Esophagus muscularis mucosa (tissue), 4 donors: ENCODE results near the gene SYNRG. TPM values are rescaled to one million over a fixed set of nuclear protein-coding genes. Genes with fewer than 3 reads are reported as not detected.
"Not testable (repeated sequence)": the region's sequence is repeated elsewhere in the genome, so short reads cannot be mapped to it uniquely, and the experiment has no call there.

Experiments used
- DNase-seq: peaks from one replicate; pipeline ENCODE4 v3.0.0-alpha.2; 2017; ENCODE audit errors: extremely low spot score
- H3K27ac ChIP-seq, 4 donors: fragments of 200-600 bp; sonication (generic); replicated peaks in 1 of 4; 1 replicate in 3 of 4; 2 replicates in 1 of 4; pipeline ENCODE4 v1.5.1; 2016 to 2019; ENCODE audit warnings: mild to moderate bottlenecking in 1 of 4
- H3K27me3 ChIP-seq, 4 donors: fragments of 200-600 bp; sonication (generic); one replicate each; pipeline versions ENCODE4 v1.5.1 to v1.6.0; 2016 to 2019
- H3K36me3 ChIP-seq, 4 donors: fragments of 200-600 bp; sonication (generic); one replicate each; pipeline ENCODE4 v1.5.1; 2016 to 2019
- H3K4me1 ChIP-seq, 4 donors: fragments of 200-600 bp; sonication (generic); one replicate each; pipeline ENCODE4 v1.5.1; 2016 to 2019
- H3K4me3 ChIP-seq, 4 donors: fragments of 200-600 bp; sonication (generic); 1 replicate in 2 of 4; 2 replicates in 2 of 4; pipeline ENCODE4 v1.5.1; 2016 to 2019; ENCODE audit warnings: mild to moderate bottlenecking in 4 of 4, moderate library complexity in 1 of 4
- H3K9me3 ChIP-seq, 4 donors: fragments of 200-600 bp; sonication (generic); 1 replicate in 3 of 4; 2 replicates in 1 of 4; pipeline ENCODE4 v1.5.1; 2016 to 2019
- EP300 ChIP-seq: sonication (generic); formaldehyde crosslinking; IDR thresholded peaks from one replicate; pipeline ENCODE4 v1.6.1; 2017; ENCODE audit warnings: antibody characterized with exemption
- POLR2A ChIP-seq: fragments of 450-650 bp; IDR thresholded peaks from one replicate; pipeline ENCODE4 v1.6.1; 2017; ENCODE audit warnings: antibody characterized with exemption, moderate library complexity, mild to moderate bottlenecking, low read depth
- POLR2AphosphoS5 ChIP-seq, 2 donors: sonication (generic); formaldehyde crosslinking; IDR thresholded peaks; one replicate each; pipeline ENCODE4 v1.6.1; 2017; ENCODE audit warnings: antibody characterized with exemption in 2 of 2
- WGBS: methylation state at CpG from one replicate; pipeline ENCODE4 v1.1.5; 2018; 5-methylcytosine and 5-hydroxymethylcytosine counted together
- intact Hi-C: fragments of 100-400 bp; cut with DNase I; formaldehyde crosslinking; loops from one replicate; pipeline ENCODE4 v1.15.1; 2023
- total RNA-seq, 4 donors: library from RNA; depleted of rRNA; stranded (reverse); fragments of >200 nt; gene quantifications; one replicate each; pipeline versions ENCODE4 v1.1.0 to v1.2.1, GENCODE V29; 2016
- TF ChIP-seq, protein P1 (sequence below), 3 experiments: fragments of 200-600 bp in 2 of 3; fragments of 450-650 bp in 1 of 3; sonication (generic) in 2 of 3; IDR thresholded peaks; one replicate each; pipeline ENCODE4 v1.5.1; 2017 to 2019; ENCODE audit warnings: antibody characterized with exemption in 3 of 3, mild to moderate bottlenecking in 2 of 3, moderate library complexity in 1 of 3

SYNRG gene
- total RNA-seq, 4 donors from 2014 or later = 11.9 to 19.5 (median 17.0) TPM

DNA sequence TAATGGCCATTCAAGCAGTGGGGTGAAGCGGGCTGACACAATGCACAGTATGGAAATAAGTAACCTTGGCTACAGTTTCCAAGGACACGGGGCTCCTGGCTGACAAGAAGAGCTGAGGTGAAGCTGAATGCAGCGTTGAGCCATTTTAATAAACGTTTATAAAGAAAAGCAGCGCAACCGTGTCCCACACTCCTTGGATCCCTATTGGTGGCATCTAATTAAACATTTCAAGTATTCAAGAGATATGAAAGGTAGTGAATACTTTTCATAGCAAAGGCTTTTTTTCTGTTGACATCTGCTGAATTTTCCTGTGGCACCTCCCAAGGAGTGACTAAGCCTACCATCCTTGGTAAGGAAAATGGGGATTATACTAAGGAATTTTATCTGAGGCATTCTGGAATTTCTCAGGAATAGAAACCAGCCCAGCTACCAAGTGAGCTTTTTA, 93.1 kb downstream of the SYNRG start:
- Histone ChIP-seq H3K27ac (peak overlapping the region in 3 of 4 donors; percentile 21 to 29 (median 21)), H3K27me3 (no peaks in the 10 kb centered on the region), H3K9me3 (no peaks in the 10 kb centered on the region), H3K4me1 (peaks cover 5 to 22% (median 18%) of the 10 kb centered on the region in 4 donors), H3K36me3 (peaks cover 26 to 84% (median 68%) of the 10 kb centered on the region in 4 donors), H3K4me3 (no peak overlapping the region)
- 53% methylated on average over 6 of the region's 6 CpGs for WGBS
- TF ChIP-seq POLR2A (no peak), EP300 (no peak), POLR2AphosphoS5 (IDR thresholded peaks at IDR 0.05) (no peak)
- TF ChIP-seq, protein P1, sequence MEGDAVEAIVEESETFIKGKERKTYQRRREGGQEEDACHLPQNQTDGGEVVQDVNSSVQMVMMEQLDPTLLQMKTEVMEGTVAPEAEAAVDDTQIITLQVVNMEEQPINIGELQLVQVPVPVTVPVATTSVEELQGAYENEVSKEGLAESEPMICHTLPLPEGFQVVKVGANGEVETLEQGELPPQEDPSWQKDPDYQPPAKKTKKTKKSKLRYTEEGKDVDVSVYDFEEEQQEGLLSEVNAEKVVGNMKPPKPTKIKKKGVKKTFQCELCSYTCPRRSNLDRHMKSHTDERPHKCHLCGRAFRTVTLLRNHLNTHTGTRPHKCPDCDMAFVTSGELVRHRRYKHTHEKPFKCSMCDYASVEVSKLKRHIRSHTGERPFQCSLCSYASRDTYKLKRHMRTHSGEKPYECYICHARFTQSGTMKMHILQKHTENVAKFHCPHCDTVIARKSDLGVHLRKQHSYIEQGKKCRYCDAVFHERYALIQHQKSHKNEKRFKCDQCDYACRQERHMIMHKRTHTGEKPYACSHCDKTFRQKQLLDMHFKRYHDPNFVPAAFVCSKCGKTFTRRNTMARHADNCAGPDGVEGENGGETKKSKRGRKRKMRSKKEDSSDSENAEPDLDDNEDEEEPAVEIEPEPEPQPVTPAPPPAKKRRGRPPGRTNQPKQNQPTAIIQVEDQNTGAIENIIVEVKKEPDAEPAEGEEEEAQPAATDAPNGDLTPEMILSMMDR (IDR thresholded peaks at IDR 0.05) = no peak
- DNase-seq = no peak
- intact Hi-C loops = no loop called here

GRCh38 chr17:37513711-37514110, 95.5 kb downstream of the SYNRG start:
- intact Hi-C loops = no loop called here
- TF ChIP-seq POLR2A = no peak
- TF ChIP-seq, protein P1 (IDR thresholded peaks at IDR 0.05) = no peak
- TF ChIP-seq POLR2AphosphoS5 (IDR thresholded peaks at IDR 0.05) = no peak
- TF ChIP-seq EP300 = no peak
- Histone ChIP-seq H3K27me3 (no peaks in the 10 kb centered on the region), H3K4me3 (no peak overlapping the region), H3K27ac (no peak overlapping the region), H3K36me3 (peaks cover 18 to 60% (median 50%) of the 10 kb centered on the region in 4 donors), H3K9me3 (no peaks in the 10 kb centered on the region), H3K4me1 (peaks cover 5 to 22% (median 18%) of the 10 kb centered on the region in 4 donors)
- 92% methylated on average over 10 of the region's 10 CpGs for WGBS
- no peak for DNase-seq

- no peaks in the 10 kb centered on the region for H3K9me3 ChIP-seq
- peaks cover 6 to 24% (median 23%) of the 10 kb centered on the region in 4 donors for H3K4me1 ChIP-seq
- peaks cover 7 to 48% (median 41%) of the 10 kb centered on the region in 4 donors for H3K36me3 ChIP-seq
- H3K27ac ChIP-seq = no peak overlapping the region
- H3K27me3 ChIP-seq = no peaks in the 10 kb centered on the region
- no peak for DNase-seq
- no peak overlapping the region for H3K4me3 ChIP-seq
- intact Hi-C loops = no loop called here
- TF ChIP-seq POLR2A (no peak), EP300 (no peak), POLR2AphosphoS5 (IDR thresholded peaks at IDR 0.05) (no peak)
- TF ChIP-seq, protein P1 (IDR thresholded peaks at IDR 0.05) = no peak
- WGBS = 82% methylated on average over 23 of the region's 24 CpGs
Observed at GRCh38 chr17:37512442-37513068, 96.7 kb downstream of the SYNRG start.

DNA sequence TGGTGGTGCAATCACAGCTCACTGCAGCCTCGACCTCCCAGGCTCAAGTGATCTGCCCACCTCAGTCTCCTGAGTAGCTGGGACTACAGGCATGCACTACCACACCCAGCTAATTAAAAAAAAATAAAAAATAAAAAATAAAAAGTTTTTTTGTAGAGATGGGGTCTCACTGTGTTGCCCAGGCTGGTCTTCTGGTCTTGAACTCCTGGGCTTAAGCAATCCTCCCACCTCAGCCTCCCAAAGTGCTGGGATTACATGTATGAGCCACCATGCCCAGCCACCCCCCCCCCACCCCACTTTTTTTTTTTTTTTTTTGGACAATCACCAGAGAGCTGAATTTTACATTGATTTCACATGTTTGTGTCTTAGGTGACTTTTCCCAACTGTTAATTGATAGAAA, 97.6 kb downstream of the SYNRG start:
- intact Hi-C loops = not testable (repeated sequence)

GRCh38 chr17:37510056-37510455, 99.2 kb downstream of the SYNRG start:
- intact Hi-C loops = no loop called here
- WGBS = 92% methylated on average over 16 of the region's 17 CpGs
- H3K4me3 ChIP-seq = no peak overlapping the region
- DNase-seq = no peak
- H3K9me3 ChIP-seq = no peaks in the 10 kb centered on the region
- TF ChIP-seq POLR2A = no peak
- no peak for TF ChIP-seq EP300
- TF ChIP-seq, protein P1 (IDR thresholded peaks at IDR 0.05) = no peak
- no peak for TF ChIP-seq POLR2AphosphoS5 (IDR thresholded peaks at IDR 0.05)
- peaks cover 7 to 32% (median 23%) of the 10 kb centered on the region in 4 donors for H3K36me3 ChIP-seq
- H3K4me1 ChIP-seq = peaks cover 13 to 26% (median 19%) of the 10 kb centered on the region in 4 donors
- no peaks in the 10 kb centered on the region for H3K27me3 ChIP-seq
- H3K27ac ChIP-seq = no peak overlapping the region

More for the DNA sequence above, 97.6 kb downstream of the SYNRG start:
- not testable (repeated sequence) for H3K9me3 ChIP-seq, H3K4me3 ChIP-seq, H3K27me3 ChIP-seq, DNase-seq, H3K27ac ChIP-seq
- peaks cover 15 to 29% (median 26%) of the 10 kb centered on the region in 4 donors for H3K4me1 ChIP-seq
- peaks cover 7 to 39% (median 32%) of the 10 kb centered on the region in 4 donors for H3K36me3 ChIP-seq
- WGBS = 83% methylated on average over 1 of the region's 1 CpG
